Mesothelial cell of epicardium (in vitro differentiated cells): ENCODE results near the gene PCSK1. TPM values are rescaled to one million over a fixed set of nuclear protein-coding genes. Genes with fewer than 3 reads are reported as not detected.

Experiments
- DNase-seq, 2 experiments: peaks; one replicate each; pipeline ENCODE4 v3.0.0; 2021; ENCODE audit warnings: low spot score in 2 of 2; ENCODE audit not compliant: unreplicated experiment in 2 of 2
- H3K27ac Mint-ChIP-seq: 2 replicates; pipeline ENCODE4 v1.8.0; 2021; ENCODE audit warnings: mixed read lengths
- H3K27me3 Mint-ChIP-seq: 2 replicates; pipeline ENCODE4 v1.8.0; 2021; ENCODE audit warnings: low read depth, mixed read lengths
- H3K36me3 Mint-ChIP-seq: 2 replicates; pipeline ENCODE4 v1.8.0; 2021; ENCODE audit warnings: mixed read lengths
- H3K4me1 Mint-ChIP-seq: 2 replicates; pipeline ENCODE4 v1.8.0; 2021; ENCODE audit warnings: mixed read lengths
- H3K4me3 Mint-ChIP-seq: 2 replicates; pipeline ENCODE4 v1.8.0; 2021; ENCODE audit warnings: mild to moderate bottlenecking, moderate library complexity, mixed read lengths
- H3K9me3 Mint-ChIP-seq: 2 replicates; pipeline ENCODE4 v1.8.0; 2021; ENCODE audit warnings: mixed read lengths
- CTCF ChIP-seq: fragments of 200-600 bp; sonication (generic); IDR thresholded peaks from one replicate; pipeline ENCODE4 v1.5.0; 2021; ENCODE audit warnings: antibody characterized with exemption; ENCODE audit not compliant: unreplicated experiment
- total RNA-seq: library from RNA; stranded (reverse); gene quantifications from 3 replicates; pipeline ENCODE4 v1.2.1, GENCODE V29; 2021

PCSK1 gene
- total RNA-seq, 1 donor from 2014 or later: not detected

GRCh38 chr5:96440185-96440538 lies 7.1 kb upstream of the PCSK1 start:
- Mint-ChIP-seq H3K27me3 (peaks cover 76% of the 10 kb centered on the region), H3K4me3 (no peak overlapping the region), H3K9me3 (no peaks in the 10 kb centered on the region), H3K4me1 (no peaks in the 10 kb centered on the region), H3K36me3 (no peaks in the 10 kb centered on the region), H3K27ac (no peak overlapping the region)
- no peak for TF ChIP-seq CTCF
- no peak for DNase-seq

DNA sequence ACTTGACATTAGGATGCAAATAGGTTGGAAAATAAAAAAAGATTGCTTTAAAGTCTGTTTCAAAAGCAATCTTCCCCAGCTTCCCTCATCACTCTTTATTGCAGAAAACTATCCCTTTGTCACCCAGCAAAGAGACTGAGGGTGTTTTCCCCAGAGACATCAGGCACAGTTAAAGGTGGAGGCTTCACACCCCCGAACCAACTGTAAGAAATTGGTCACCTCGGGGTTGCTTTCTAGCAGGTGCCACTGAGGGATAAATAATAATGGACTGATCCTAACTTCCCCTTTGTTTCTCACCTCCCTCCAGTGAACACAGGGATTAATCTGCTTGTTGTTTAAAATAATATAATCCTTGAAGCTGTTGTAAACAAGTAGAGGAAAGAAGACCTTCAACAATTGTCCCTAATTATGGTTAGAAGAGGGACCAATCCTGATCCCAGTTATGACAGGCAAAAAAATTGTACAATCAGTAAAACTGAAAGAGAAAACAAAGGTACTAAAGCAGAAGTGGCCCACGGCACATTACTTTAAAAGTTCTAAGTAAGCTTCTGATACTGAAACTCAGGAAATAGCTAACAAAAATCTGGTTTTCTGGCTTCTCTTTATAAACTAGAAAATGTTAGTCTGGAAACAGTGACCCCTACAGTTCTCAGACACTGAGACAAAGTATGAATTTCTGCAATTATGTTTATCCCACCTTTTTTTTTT lies 6.6 kb upstream of the PCSK1 start:
- TF ChIP-seq CTCF: no peak
- Mint-ChIP-seq H3K36me3 (no peaks in the 10 kb centered on the region), H3K27ac (no peak overlapping the region), H3K9me3 (no peaks in the 10 kb centered on the region), H3K27me3 (peaks cover 79% of the 10 kb centered on the region), H3K4me3 (no peak overlapping the region), H3K4me1 (no peaks in the 10 kb centered on the region)
- no peak for DNase-seq

GRCh38 chr5:96434201-96434645 lies 1.2 kb upstream of the PCSK1 start:
- Mint-ChIP-seq H3K4me1 (peaks cover 4% of the 10 kb centered on the region), H3K4me3 (no peak overlapping the region), H3K27me3 (peaks cover 92% of the 10 kb centered on the region), H3K9me3 (no peaks in the 10 kb centered on the region), H3K27ac (no peak overlapping the region), H3K36me3 (no peaks in the 10 kb centered on the region)
- DNase-seq: peak; percentile 56 to 82
- TF ChIP-seq CTCF: no peak

- Mint-ChIP-seq H3K9me3 (no peaks in the 10 kb centered on the region), H3K4me3 (no peak overlapping the region), H3K27me3 (peaks cover 90% of the 10 kb centered on the region), H3K36me3 (no peaks in the 10 kb centered on the region), H3K27ac (no peak overlapping the region), H3K4me1 (peaks cover 4% of the 10 kb centered on the region)
- no peak for DNase-seq
- TF ChIP-seq CTCF: no peak
These were observed 607 bp downstream of the PCSK1 start for GRCh38 chr5:96432216-96433065.

DNA sequence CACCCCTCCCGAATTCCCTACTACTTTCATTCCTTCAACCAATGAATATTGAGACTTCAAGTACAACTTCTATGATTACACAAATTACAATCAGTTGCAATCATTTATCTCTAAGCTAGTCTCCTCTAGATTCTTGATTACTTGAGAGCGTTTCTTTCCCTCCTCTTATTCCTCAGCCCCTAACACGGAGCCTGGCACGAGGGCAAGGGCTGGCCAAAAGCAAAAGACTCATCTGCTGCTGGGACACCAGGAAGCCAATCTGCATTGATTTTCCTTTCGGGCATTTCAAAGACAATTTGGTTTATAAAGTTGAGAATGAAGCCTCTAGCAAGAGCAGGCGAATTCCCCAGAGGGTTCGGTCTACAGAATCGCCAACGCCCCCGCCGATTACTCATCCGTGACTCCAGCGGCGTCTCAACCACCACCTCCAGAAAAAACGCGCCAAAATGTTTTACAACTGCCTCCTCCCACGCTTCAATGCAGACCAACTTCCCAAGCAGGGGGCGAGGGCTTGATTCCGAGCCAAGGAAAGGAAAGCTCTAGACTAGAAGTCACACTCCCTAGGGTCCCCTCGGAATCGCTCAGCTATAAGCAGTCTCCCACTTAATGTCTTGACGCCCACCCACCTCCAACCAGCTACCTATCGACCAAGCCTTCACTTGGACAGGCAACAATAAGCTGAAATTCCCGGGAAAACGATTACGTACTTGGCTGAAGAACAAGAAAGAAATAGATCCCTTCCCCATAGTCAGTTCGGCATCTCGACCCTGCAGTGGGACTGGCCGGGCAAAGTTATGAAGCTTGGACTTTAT lies 1.5 kb downstream of the PCSK1 start:
- Mint-ChIP-seq H3K27me3 (peaks cover 86% of the 10 kb centered on the region), H3K36me3 (no peaks in the 10 kb centered on the region), H3K4me3 (no peak overlapping the region), H3K27ac (no peak overlapping the region), H3K4me1 (peaks cover 4% of the 10 kb centered on the region), H3K9me3 (no peaks in the 10 kb centered on the region)
- no peak for DNase-seq
- no peak for TF ChIP-seq CTCF
